C4-2B (cell line): ENCODE data around the gene NECTIN4.

Experiments
- CTCF ChIP-seq: fragments of 450-650 bp; conservative IDR thresholded peaks from 2 replicates; pipeline ENCODE4 v1.5.1; 2017; ENCODE audit warnings: mild to moderate bottlenecking
- ZFX ChIP-seq: fragments of 450-650 bp; IDR thresholded peaks from 2 replicates; pipeline ENCODE4 v1.6.1; 2017

GRCh38 chr1:161045736-161046604 lies 43.4 kb downstream of the NECTIN4 start, which contains the start of gene USF1:
- TF ChIP-seq CTCF (no peak), ZFX (peak; percentile 68)
